ENCODE data around the gene ALDH3A1. TPM values are rescaled to one million over a fixed set of nuclear protein-coding genes. Genes with fewer than 3 reads are reported as not detected.
A peak's percentile ranks its signal among the peaks of the same experiment; 100 is the strongest.

The ALDH3A1 gene
- total RNA-seq, 1 experiment from 2014 or later = 0.39 TPM

DNA sequence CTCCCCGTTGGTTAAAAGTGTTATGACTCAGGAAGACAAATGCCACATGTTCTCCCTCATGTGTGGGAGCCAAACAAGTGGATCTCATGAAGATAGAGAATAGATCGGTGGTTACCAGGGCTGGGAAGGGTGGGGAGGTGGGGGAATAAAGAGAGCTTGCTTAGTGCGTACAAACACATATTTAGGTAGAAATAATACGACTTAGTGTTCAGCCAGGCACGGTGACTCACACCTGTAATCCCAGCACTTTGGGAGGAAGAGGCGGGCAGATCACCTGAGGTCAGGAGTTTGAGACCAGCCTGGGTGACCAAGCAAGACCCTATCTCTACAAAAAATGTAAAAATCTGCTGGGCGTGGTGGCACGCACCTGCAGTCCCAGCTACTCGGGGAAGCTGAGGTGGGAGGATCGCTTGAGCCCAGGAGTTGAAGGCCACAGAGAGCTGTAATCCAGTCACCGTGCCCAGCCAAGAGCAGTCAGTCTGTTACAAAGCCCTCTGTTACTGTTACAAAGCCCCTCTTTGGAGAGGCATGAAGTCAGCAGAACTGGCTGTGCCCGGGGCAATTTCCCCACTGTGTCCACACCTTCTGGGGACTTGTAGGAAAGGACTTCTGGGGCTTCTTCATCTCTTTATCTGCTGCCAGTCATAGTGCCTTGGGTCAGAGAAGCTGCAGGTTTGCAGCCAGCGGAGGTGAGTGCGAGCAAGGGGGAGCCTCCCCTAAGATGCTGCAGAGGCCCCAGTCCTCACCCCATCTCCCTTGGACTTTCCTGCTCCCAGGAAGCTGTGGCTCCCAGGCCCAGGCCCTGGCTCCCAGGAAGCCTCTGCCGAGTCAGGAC lies 4.3 kb upstream of the ALDH3A1 start:
- Histone ChIP-seq H3K4ac (ENCODE audit: low read depth, low read length) (no peak overlapping the region), H2AK5ac (ENCODE audit: insufficient read length, low read length) (no peak overlapping the region), H3K4me2 (ENCODE audit: insufficient read depth, insufficient read length, low read length) (no peak overlapping the region), H3K9ac (ENCODE audit: extremely low read depth, insufficient read length, low read length) (no peak overlapping the region), H3K56ac (ENCODE audit: insufficient read length, low read depth, low read length) (no peak overlapping the region), H2BK15ac (ENCODE audit: low read depth, low read length) (no peak overlapping the region), H4K5ac (ENCODE audit: insufficient read length, low read depth, low read length) (no peak overlapping the region), H3K27ac (ENCODE audit: insufficient read length, low read depth, low read length) (no peak overlapping the region), H3K23ac (ENCODE audit: insufficient read length, low read depth, low read length) (no peak overlapping the region), H3K23me2 (ENCODE audit: insufficient read length, low read depth, low read length, poor library complexity, severe bottlenecking) (no peaks in the 10 kb centered on the region), H3K9me3 (ENCODE audit: control insufficient read depth, low read depth, low read length) (no peaks in the 10 kb centered on the region), H2BK5ac (ENCODE audit: insufficient read length, low read length) (no peak overlapping the region), H2BK12ac (ENCODE audit: insufficient read length, low read depth, low read length) (no peak overlapping the region), H4K91ac (ENCODE audit: insufficient read length, low read depth, low read length) (no peak overlapping the region), H3K27me3 (ENCODE audit: insufficient read depth, low read length) (no peaks in the 10 kb centered on the region), H3K4me1 (ENCODE audit: insufficient read depth, low read length) (no peaks in the 10 kb centered on the region), H2BK120ac (ENCODE audit: low read depth, low read length, poor library complexity, severe bottlenecking) (no peak overlapping the region), H3T11ph (ENCODE audit: low read length) (no peak overlapping the region), H3K79me2 (ENCODE audit: insufficient read depth, low read length) (no peaks in the 10 kb centered on the region), H2BK20ac (ENCODE audit: low read depth, low read length, poor library complexity, severe bottlenecking) (no peak overlapping the region), H3K79me1 (ENCODE audit: insufficient read depth, low read depth, low read length, poor library complexity, severe bottlenecking) (no peaks in the 10 kb centered on the region), H3K18ac (ENCODE audit: insufficient read length, low read depth, low read length) (no peak overlapping the region), H3K14ac (ENCODE audit: insufficient read depth, low read length) (no peak overlapping the region), H2AFZ (ENCODE audit: low read length) (no peak overlapping the region), H4K8ac (replicated peaks; ENCODE audit: insufficient read length, low read depth, low read length) (no peak overlapping the region), H4K20me1 (ENCODE audit: control insufficient read depth, insufficient read depth, insufficient read length) (no peaks in the 10 kb centered on the region)
- H3K27ac Mint-ChIP-seq = peak overlapping the region in 1 of 3 experiments; percentile 57; a peak in 2 of 7 replicates
- TF ChIP-seq, protein P1, sequence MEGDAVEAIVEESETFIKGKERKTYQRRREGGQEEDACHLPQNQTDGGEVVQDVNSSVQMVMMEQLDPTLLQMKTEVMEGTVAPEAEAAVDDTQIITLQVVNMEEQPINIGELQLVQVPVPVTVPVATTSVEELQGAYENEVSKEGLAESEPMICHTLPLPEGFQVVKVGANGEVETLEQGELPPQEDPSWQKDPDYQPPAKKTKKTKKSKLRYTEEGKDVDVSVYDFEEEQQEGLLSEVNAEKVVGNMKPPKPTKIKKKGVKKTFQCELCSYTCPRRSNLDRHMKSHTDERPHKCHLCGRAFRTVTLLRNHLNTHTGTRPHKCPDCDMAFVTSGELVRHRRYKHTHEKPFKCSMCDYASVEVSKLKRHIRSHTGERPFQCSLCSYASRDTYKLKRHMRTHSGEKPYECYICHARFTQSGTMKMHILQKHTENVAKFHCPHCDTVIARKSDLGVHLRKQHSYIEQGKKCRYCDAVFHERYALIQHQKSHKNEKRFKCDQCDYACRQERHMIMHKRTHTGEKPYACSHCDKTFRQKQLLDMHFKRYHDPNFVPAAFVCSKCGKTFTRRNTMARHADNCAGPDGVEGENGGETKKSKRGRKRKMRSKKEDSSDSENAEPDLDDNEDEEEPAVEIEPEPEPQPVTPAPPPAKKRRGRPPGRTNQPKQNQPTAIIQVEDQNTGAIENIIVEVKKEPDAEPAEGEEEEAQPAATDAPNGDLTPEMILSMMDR (conservative IDR thresholded peaks at IDR 0.05) = no peak
- H3K9me3 Mint-ChIP-seq = no peaks in the 10 kb centered on the region
- no peaks in the 10 kb centered on the region for H3K36me3 Mint-ChIP-seq (ENCODE audit: insufficient read depth in 1 of 3, low read depth in 3 of 3)
- H3K4me1 Mint-ChIP-seq = peaks cover 18 to 25% of the 10 kb centered on the region in 2 experiments
- H3K4me3 Mint-ChIP-seq = no peak overlapping the region
- no CpG with 5 or more reads among the region's 15 CpGs for WGBS (ENCODE audit: extremely low coverage, insufficient read length, low lambda C conversion rate)
- peaks cover 5% of the 10 kb centered on the region for H3K27me3 Mint-ChIP-seq (ENCODE audit: low read depth)
- DNase-seq = no peak
